NCI-H526 treated with DMSO at 0.1 percent for 48 hours (cell line): ENCODE data around the gene COL27A1.

Source experiments
- DNase-seq: peaks from one replicate; lab custom pipeline; 2025; lab: John Stamatoyannopoulos, UW

Gene COL27A1

DNA sequence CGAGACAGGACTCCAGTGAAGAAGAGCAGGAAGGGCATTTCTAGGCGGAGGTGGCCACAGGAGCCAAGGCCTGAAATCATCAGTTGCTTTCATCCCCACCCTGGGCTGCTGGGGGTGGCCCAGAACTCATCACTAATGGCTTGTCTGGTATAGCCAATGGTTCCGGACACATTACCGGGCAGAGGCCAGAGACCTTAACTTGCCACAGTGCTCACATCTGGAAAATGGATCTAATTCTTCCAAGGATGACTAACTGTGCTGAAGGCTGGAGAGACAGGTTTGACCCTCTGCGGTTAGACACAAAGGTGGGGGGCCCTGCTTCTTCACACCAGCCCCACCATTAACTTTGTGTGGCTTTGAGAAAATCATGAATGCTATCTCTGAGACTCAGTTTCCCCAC is 6.2 kb upstream of the COL27A1 start:
- no peak for DNase-seq

DNA sequence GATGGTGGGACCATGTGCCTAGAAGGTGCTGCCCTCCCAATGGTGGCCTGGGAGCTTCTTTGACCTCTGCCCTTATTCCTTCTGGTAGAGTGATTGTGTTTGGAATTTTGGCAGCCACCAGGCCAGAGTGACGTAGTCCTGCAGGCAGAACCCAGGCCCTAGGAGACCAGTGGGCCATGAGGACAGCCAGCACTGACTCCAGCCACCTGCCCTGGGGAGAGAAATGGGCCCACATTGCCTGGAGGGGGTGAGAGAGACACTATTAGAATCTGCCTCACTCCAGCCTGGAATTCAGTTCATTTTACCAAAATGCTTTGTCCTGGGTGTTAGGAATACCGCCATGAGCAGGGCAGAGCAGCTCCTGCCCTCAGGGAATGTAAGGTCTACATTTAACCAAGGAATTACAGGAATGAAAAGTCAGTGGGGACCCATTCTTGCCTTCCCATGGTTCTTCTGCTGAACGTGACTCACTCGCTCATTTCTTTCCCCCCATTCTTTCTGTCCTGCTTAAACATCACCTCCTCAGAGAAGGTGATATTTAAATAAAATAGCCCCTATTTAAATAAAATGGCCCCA is 5.5 kb upstream of the COL27A1 start:
- no peak for DNase-seq

DNA sequence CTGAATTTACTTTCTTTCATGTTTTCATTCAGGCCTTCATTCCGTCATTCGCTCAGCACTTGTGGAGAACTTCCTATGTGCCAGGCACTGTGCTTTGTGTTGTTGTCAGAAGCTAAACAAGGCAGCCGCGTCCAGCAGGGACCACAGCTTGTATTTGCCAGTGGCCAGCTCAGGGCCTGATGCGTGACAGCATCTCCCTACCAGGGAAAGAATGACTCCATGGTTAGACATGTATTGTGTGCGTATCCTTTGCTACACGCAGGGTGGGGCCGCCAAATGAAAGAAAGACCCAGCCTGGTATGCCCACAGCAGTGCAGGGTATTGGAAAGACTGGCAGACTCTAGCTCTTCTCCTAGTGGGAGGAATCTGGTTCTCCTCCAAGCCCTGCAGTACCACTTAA is 4.7 kb upstream of the COL27A1 start:
- no peak for DNase-seq

DNA sequence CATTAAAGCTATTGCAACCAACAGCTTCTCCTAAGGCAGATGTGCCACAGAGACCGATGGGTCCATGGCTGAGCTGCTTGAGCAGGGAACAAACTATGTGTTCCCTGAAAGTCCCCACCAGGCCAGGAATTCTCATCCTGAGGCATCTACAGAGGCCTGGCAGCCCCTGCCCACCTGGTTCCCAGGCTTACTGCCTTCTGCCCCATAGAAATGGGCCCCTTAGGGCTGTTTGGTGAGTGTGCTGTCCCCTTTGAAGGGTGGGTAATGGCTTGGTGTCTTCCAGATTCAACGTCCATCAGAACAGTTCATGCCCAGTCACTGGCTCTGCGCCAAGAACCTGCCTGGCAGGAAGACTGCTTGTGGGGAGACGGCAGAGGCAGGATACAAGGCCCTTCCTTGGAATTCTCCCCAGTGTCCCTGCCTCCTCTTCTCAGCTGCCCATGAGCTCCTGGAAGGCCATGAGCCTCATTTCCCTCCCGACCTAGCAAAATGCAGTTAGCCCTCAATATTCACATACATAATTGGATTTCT is 3.8 kb upstream of the COL27A1 start:
- DNase-seq: no peak

DNA sequence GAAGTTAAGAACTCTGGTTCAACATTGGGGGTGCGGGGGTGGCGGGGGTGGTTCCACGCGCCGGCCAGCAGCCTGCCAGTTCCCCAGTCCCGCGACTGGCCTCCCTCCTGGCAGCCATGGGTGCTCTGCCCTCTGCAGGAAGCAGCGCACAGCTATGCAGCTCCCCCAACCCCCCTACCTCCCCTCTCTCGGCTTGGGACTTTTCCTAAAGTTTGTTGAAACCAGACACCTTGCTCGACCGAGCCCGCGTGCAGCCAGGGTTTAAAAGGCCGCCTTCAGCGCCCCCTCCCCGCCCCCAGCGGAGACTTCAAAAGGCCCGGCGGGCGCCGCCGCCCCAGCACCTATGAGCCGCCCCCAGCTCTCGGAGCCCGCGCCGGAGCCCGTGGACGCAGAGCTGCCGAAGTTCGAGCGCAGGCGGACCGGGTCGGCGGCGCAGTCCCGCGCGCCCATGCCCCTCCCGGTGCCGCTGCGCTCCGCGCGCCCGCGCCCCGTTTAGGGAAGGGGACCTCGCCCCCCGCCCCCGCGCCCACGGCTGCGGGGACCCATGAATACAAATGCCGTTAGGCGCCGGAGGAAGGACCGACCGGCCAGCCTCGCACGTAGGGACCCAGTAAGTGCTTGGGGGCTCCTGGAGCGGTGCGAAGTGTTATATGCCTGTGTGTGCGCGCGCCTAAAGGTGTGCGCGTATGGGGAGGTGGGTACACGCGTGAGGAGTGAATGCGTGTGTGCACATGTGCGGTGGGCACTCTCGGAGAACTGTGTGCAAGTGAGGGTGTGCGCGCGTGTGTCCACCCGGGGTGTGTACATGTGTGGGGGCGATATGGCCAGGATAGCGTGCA is 1.4 kb upstream of the COL27A1 start:
- peak; percentile 59 for DNase-seq

DNA sequence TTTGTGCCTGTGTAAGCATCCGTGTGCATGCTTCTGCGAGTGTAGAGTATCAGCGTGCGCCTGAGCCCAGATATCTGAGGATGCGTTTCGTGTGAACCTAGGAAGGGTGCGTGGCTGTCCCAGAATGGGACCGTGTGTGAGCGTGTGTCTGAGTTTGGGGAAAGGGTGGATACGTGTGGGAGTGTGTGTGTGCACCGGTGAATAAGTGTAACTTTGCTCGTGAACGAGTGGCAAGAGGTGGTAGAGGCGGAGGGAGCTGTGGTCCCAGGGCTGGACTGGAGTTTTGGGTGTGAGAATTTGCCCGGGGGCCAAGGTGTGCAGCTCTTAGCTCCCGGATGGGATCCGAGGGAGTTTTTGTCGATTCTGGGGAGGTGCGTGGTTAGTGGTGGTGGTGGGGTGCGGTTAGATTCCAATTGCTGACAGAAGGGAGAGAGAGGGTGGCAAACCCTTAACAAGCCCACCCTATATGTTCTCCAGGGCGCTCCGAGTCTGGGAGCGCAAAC is 686 bp upstream of the COL27A1 start:
- DNase-seq: peak; percentile 44

DNA sequence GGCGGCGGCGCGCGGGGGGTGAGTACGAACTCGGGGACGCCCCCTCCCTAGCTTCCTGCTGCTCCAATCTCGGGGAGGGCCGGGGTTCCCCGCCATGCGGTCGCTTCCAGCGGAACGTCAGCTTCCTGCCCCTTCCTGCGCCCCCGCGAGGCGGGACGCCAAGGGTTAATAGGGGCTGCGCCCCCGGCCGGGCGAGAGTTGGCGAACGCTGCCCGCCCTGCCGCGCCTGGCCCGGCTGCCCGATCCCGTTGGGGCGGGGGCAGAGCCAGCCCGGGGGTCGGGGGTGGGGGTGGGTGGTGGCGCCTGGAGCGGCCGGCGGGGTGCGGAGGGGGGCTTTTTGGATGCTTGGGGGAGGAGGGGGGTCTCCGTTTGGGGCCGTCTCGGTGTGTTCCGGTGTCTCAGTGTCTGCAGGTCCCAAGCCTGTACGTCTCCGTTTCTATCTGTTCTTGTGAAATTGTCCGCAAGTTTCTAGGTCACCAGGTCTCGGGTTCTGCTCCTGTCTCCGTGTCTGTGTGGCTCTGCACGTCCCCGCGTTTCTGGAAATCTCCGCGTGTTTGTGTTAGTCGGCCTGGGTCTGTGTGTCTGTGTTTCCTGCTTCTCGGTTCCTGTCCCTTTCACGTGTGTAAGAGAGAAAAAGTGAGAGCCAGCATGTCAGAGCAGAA is 789 bp downstream of the COL27A1 start:
- no peak for DNase-seq

DNA sequence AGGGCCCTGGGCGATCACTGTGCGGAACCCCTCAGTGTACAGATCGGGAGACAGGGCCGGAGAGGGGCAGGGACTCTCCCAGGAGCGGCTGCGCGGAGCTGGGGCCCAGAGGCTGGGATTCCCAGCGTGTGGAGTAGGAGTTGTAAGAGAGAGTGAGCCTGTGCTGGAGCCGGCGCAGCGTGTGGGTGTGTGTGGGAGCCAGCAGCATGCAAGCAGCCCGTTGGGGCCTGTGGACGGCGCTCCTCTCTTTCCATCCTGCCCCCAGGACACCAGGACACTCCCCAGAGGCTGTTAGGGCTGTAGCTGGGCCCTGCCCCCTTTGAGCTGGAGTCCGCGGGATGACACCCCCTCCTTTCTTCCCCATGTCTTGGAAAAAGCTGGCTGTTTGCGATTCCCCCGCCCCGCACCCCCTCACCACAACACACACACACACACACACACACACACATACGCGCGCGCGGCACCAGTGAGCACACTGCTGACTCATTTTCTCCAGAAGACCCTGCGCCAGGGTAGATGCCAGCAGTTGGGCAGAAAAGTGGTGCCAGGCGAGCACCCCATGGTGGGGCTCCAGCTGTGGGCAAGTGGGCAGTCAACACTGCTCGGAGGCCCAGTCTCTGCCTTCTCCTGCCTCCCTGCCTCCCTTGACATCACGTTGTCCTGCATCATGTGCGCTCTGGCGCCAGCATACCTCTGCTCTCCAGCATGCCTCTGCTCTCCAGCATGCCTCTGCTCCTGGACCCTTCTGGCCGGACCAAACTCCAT is 1.5 kb downstream of the COL27A1 start:
- DNase-seq: peak; percentile 16

DNA sequence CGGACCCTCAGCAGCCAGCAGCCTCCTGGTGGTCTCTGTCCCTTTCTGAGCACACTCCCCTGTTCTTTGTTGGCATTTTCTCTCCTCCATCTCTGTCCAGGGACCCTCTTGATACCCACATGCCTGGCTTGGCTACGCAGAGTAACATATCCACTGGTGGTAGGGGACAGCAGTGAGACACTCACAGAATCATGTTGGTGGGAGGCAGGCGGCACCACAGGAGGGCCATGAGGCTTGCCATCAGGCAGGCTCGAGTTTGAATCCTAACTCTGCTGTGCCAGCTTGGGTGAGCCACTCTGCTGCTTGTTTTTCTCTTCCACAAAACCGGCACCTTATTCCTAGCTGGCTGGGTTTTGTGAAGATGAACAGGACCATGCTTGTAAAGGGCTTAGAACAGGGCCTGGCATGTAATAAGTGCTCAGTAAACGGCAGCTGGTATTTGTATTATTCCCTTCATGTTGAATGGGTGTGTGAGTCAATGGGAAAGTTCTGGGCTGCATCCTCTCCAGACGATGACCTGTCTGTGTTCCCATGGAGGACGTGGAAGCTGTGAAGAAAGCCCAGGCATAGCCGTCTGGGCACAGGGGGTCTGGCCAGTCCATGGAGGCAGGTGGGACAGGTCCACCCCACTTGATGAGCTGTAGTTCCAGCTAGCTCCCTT is 2.3 kb downstream of the COL27A1 start:
- DNase-seq: no peak

DNA sequence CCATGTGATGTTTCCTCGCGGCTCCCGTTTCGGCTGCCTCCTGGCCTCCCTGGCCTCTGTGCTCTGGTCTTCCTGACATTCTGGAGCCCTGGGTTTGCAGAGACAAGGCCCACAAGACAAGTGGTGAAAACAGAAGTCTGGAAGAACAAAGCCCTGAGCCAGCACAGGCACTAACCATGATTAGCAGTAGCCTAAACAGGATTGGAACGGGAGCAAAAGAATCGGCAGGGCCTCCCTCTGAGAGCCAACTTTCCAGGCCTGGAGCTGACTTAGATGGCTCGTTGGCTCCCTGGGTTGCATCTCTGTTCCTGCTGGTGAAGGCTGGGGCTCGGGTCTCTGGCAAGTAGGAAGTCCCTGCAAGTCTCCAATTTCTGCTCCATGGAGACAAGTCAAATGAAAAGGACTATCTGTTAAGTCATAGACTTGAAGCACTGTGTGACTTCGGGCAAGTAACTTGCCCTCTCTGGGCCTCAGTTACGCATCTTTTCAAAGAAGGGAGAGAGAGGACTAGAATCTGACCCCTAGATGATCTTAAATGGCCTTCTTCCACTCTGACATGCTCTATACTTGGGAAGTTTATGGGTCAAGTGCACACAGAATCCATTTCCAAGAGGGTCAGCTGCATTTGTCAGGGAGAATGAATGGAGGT is 3.3 kb downstream of the COL27A1 start:
- DNase-seq: no peak

DNA sequence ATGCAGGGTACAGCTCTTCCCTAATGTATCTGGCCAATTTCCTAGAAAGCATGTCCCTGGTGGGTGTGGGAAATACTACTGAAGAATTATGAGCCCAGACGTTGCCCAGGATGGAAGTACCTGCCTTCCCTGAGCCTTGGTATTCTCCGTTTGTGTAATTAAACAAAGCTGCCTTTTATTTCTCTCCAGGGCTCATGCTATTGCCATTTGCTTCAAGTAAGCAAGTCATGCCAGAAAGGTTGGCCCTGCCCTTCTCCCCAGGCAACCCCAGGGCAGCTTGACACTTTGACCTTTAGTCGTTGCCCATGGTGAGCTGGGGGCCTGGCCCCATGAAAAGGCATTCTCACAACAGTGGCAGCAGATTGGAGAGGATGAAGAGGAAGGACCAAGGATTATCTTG is 4.4 kb downstream of the COL27A1 start:
- no peak for DNase-seq

DNA sequence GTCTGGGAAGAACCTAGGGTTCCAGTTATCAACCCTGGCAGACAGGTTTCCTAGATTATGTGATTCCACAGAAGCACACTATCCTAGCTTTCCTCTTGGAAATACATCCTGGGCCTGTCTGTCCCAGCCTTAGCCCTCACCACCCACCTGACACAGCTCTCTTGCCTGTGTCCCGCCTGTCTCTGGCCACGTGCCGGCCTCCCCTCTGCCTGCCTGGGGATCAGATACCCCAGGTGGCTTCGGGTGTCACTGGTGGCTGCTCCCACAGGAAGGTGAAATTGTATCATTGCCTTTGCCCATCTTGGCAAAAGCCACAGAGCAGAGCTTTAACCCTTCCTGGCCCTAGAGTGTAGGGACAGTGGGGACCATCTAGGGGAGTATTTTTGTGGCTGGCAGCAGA is 6.2 kb downstream of the COL27A1 start:
- DNase-seq: no peak

DNA sequence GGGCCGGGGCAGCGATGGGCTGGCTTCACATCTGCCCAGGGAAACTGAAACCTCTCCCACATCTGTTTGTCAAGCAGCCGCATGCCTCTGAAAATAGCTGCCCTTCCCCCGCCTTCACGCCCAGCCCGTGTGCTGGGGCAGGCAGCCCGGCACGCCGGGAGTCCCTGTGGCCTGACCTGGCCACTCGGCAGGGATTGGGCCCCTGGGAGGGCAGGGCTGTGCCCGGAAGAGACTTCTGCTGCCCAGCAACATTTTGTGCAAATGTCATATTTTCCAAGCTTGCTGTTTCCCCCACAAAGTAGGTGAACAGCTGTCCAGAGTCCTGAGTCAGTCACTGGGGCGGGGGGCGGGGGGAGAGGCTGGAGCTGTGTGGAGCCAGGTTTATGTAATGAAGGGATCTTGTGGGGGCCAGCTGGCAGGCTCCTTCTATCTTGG is 8.2 kb downstream of the COL27A1 start:
- no peak for DNase-seq

DNA sequence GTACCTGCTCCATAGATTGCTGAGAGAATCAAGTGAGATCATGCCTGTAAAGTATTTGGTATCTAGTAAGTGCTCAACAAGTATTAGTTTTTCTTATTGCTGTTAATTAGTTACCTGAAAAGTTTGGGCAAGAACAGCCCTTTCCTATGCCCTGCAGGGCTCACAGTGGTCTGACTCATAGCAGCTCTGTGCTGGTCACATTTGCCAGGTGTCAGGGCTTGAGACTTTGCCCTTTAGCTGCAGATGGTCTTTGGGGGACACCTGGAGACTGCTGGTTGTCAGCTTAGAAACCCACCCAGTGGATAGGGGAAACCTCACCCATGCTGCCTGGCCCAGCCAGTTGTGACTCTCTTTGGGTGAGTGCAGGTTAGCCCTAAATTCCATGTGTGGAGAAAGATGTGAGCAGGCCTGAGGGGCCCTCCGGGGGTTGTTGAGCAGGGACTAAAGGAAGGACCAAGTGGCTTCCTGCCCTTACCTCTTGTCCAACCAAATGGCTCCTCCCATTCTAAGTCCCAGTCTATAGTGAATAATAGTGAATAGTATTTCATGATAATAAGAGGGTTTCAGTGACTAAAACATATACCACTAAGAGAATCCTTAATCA is 9.0 kb downstream of the COL27A1 start:
- no peak for DNase-seq

DNA sequence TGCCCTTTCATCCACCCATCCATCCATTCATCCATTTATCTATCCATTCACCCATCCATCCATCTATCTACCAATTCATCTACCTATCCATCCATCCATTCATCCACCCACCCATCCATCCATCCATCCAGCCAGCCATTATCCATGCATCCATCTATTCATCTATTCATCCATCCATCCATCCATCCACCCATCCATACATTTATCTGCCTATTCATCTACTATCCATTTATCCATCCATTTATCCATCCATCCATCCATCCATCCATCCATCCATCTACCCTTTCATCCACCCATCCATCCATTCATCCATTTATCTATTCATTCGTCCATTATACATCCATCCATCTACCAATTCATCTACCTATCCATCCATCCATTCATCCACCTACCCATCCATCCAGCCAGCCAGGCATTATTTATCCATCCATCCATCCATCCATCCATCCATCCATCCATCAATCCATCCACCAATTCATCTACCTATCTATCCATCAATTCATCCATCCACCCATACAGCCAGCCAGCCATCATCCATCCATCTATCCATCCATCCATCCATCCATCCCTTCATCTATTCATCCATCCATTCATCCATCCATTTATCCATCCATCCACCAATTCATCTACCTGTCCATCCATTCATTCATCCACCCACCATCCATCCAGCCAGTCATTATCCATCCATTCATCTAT is 10.2 kb downstream of the COL27A1 start:
- no peak for DNase-seq

DNA sequence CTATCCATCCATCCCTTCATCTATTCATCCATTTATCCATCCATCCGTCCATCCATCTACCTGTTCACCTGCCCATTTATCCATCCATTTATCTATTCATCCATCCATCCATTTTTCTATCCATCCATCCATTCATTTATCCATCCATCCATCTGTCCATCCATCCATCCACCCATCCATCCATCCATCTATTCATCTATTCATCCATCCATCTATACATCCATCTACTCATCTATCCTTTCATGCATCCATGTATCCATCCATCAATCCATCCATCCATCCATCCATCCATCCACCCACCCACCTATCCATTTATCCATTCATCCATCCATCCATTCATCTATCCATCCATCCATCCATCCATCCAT is 10.8 kb downstream of the COL27A1 start:
- no peak for DNase-seq

DNA sequence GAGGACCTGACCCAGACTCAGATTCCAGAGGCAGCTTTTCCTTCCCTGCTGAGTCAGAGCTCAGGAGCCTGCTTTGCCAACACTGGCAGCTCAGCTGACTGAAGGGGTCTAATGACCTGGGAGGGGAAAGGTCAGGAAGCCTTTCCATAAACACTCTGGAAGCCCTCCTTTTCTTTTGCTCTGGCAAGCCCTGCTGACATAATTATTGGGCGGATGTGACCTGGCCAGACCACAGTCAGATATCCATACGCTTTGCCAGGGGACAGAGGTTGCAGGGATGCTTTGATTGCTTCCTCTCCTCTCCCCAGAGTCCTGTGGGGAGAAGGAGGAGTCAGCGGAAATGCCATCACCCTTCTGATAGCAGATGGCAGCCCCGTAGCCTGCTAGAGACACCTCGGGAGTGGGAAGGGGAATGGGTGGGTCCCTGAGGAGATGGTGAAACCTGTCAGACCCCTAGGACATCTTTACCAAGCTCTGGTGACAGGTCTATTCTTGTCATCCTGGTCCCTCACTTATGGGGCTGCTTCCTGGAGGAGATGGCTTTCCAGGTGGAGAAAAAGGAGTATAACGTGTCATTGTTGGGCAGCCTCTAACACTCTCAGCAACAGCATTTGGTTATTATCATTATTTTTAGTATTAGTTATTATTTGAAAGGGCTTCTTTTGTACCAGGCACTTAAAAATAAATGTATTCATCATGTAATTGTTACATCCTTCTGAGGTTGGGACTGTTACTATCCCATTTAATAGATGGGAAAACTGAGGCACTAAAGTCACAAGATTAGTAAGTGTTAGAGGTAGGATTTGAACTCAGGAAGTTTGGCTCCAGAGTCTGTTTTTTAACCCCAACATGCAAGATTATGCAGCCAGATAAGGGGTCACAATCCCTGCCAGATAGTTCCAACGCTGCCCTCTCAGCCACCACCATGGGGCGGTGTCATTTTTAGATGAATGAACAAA is 11.6 kb downstream of the COL27A1 start:
- no peak for DNase-seq

DNA sequence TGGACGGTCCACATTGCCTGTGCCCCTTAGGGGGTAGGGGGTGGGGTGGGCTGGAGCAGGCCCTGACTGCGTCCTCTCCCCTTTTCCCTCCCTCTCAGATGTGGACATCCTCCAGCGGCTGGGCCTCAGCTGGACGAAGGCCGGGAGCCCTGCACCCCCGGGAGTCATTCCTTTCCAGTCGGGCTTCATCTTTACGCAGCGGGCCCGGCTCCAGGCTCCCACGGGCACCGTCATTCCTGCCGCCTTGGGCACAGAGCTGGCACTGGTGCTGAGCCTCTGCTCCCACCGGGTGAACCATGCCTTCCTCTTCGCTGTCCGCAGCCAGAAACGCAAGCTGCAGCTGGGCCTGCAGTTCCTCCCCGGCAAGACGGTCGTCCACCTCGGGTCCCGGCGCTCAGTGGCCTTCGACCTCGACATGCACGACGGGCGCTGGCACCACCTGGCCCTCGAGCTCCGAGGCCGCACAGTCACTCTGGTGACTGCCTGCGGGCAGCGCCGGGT is 12.3 kb downstream of the COL27A1 start:
- DNase-seq: no peak
